ENCODE data around the gene TLX2. TPM values are rescaled to one million over a fixed set of nuclear protein-coding genes. Genes with fewer than 3 reads are reported as not detected.

TLX2 gene
- polyA plus RNA-seq, 1 experiment, result not detected

DNA sequence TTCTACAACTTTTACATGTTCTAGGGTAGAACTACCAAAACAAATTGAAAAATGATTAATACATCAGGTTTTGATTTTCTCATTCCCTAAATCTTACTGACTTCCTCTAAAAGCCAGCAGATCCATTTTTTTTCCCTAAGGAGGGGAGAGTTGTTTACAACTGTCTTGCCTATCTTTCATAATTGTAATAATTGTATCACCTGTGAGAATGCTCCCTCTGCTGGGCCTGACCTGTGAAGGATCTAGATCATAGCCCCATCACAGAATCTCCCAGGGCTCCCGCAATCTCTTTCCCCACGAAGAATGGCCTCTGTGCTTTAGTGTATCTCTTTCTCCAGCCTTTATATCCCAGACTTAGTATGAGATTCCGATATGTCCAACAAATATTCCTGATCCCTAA is 30.4 kb downstream of the TLX2 start:
- ChIA-PET POLR2A (no interaction called here), CTCF (interaction anchor here (0.8 to 1.2 kb wide), 3 partner anchors 11 to 57 kb away, joined by 3 to 4 read pairs (median 3); no protein-coding TSS in a partner anchor)
- Histone ChIP-seq H3K27me3 (ENCODE audit: control insufficient read depth, insufficient read depth, low read length) (no peaks in the 10 kb centered on the region), H3K4me3 (ENCODE audit: low read depth, low read length) (no peak overlapping the region), H3K36me3 (ENCODE audit: control insufficient read depth, insufficient read depth, low read length) (peaks cover 4% of the 10 kb centered on the region; the same call in 1 of the 2 replicates)
- TF ChIP-seq, protein P1, sequence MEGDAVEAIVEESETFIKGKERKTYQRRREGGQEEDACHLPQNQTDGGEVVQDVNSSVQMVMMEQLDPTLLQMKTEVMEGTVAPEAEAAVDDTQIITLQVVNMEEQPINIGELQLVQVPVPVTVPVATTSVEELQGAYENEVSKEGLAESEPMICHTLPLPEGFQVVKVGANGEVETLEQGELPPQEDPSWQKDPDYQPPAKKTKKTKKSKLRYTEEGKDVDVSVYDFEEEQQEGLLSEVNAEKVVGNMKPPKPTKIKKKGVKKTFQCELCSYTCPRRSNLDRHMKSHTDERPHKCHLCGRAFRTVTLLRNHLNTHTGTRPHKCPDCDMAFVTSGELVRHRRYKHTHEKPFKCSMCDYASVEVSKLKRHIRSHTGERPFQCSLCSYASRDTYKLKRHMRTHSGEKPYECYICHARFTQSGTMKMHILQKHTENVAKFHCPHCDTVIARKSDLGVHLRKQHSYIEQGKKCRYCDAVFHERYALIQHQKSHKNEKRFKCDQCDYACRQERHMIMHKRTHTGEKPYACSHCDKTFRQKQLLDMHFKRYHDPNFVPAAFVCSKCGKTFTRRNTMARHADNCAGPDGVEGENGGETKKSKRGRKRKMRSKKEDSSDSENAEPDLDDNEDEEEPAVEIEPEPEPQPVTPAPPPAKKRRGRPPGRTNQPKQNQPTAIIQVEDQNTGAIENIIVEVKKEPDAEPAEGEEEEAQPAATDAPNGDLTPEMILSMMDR (IDR thresholded peaks at IDR 0.05; ENCODE audit: insufficient read depth, low read depth, low read length), result peak; percentile 9; the same call in 1 of the 2 replicates
- no peak for DNase-seq (ENCODE audit: low read depth)

DNA sequence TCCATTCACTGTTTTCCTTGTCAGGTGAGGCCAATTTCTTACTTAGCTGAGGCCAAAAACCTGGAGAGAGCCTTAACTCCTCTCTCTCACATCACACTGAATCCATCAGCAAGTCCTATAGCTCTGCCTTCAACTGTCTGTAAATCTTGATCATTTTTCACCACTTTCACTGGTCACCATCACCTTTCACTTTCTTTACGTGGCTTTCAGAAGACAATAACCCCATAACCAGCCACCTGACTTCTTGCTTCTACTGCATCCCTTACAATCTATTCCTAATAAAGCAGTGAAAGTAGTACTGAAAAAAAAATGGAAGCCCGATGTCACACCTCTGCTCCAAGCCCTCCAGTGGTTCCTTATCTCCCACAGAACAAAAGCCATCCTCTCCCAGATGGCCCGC is 31.8 kb downstream of the TLX2 start:
- DNase-seq (ENCODE audit: low read depth), result no peak
- ChIA-PET CTCF (no interaction called here), POLR2A (no interaction called here)
- Histone ChIP-seq H3K4me3 (ENCODE audit: low read depth, low read length) (no peak overlapping the region), H3K27me3 (ENCODE audit: control insufficient read depth, insufficient read depth, low read length) (no peaks in the 10 kb centered on the region), H3K36me3 (ENCODE audit: control insufficient read depth, insufficient read depth, low read length) (no peaks in the 10 kb centered on the region)
- TF ChIP-seq, protein P1 (IDR thresholded peaks at IDR 0.05; ENCODE audit: insufficient read depth, low read depth, low read length), result no peak

DNA sequence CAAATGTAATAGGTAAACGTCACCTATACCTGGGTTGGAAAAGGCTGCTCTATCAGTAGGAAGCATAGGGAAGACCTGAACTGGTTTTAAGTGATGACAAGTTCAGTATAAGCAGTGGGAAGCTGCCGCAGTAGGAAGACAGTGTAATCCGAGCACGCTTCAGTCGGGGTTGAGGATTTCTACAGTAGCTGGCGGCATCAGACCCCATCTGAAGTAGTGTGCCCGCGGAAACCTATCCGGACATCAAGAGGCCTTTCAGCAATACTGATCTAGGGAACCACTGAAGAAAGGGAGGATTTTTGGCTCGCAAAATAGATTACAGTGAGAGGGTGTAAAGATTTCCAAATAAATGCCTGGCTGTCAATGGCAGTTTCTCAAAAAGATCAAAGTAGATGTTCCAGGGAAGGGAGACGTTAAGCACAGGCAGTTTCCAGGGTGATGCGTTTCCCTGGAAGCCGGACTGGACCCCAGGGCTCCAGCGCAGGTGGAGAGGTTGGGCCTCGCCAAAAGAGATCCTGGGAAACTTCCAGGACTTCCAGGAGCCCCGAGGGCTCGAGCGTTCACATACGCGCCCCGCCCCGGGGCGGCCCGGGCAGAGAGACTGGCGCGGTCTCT is 34.1 kb downstream of the TLX2 start:
- ChIA-PET CTCF (interaction anchor here (1.5 kb wide), 1 partner anchor 15 kb away, joined by 4 read pairs; no protein-coding TSS in a partner anchor), POLR2A (no interaction called here)
- TF ChIP-seq, protein P1 (IDR thresholded peaks at IDR 0.05; ENCODE audit: insufficient read depth, low read depth, low read length), result no peak
- H3K27me3 ChIP-seq (ENCODE audit: control insufficient read depth, insufficient read depth, low read length), result no peaks in the 10 kb centered on the region
- no peak for DNase-seq (ENCODE audit: low read depth)
- peak overlapping the region; percentile 42 for H3K4me3 ChIP-seq (ENCODE audit: low read depth, low read length)
- no peaks in the 10 kb centered on the region for H3K36me3 ChIP-seq (ENCODE audit: control insufficient read depth, insufficient read depth, low read length)

GRCh38 chr2:74548900-74549826 is 34.9 kb downstream of the TLX2 start:
- CTCF ChIA-PET, result interaction anchor here (1.0 to 1.4 kb wide), 2 partner anchors 41 to 66 kb away, joined by 3 to 4 read pairs; partner anchors contain the start of genes CCDC142 and TTC31
- no peak for DNase-seq (ENCODE audit: low read depth)
- TF ChIP-seq, protein P1 (IDR thresholded peaks at IDR 0.05; ENCODE audit: insufficient read depth, low read depth, low read length), result no peak
- H3K4me3 ChIP-seq (ENCODE audit: low read depth, low read length), result peak overlapping the region; percentile 42
- POLR2A ChIA-PET, result no interaction called here
- no peaks in the 10 kb centered on the region for H3K36me3 ChIP-seq (ENCODE audit: control insufficient read depth, insufficient read depth, low read length)
- H3K27me3 ChIP-seq (ENCODE audit: control insufficient read depth, insufficient read depth, low read length), result no peaks in the 10 kb centered on the region

GRCh38 chr2:74550231-74550630 is 36.0 kb downstream of the TLX2 start:
- Histone ChIP-seq H3K27me3 (ENCODE audit: control insufficient read depth, insufficient read depth, low read length) (no peaks in the 10 kb centered on the region), H3K4me3 (ENCODE audit: low read depth, low read length) (no peak overlapping the region), H3K36me3 (ENCODE audit: control insufficient read depth, insufficient read depth, low read length) (no peaks in the 10 kb centered on the region)
- POLR2A ChIA-PET, result no interaction called here
- TF ChIP-seq, protein P1 (IDR thresholded peaks at IDR 0.05; ENCODE audit: insufficient read depth, low read depth, low read length), result no peak
- no peak for DNase-seq (ENCODE audit: low read depth)
- CTCF ChIA-PET, result interaction anchor here (0.7 to 1.4 kb wide), 3 partner anchors 37 to 67 kb away, joined by 3 to 5 read pairs (median 4); partner anchors contain the start of genes CCDC142 and TTC31
